HG03457 (cell line): ENCODE results near the gene AGAP4.
"Not testable (repeated sequence)": the region's sequence is repeated elsewhere in the genome, so short reads cannot be mapped to it uniquely, and the experiment has no call there.

ENCODE experiments used
- ATAC-seq: cut with Tn5 transposase; IDR thresholded peaks from one replicate; pipeline ENCODE4 v1.9.1; 2021; ENCODE audit warnings: moderate number of reproducible peaks; ENCODE audit not compliant: unreplicated experiment

The AGAP4 gene

GRCh38 chr10:45794761-45795160 is 52.5 kb downstream of the AGAP4 start:
- ATAC-seq = not testable (repeated sequence)

GRCh38 chr10:45790694-45791426 is 56.4 kb downstream of the AGAP4 start:
- not testable (repeated sequence) for ATAC-seq

GRCh38 chr10:45789991-45790390 is 57.3 kb downstream of the AGAP4 start:
- not testable (repeated sequence) for ATAC-seq

GRCh38 chr10:45787212-45787741 is 60.0 kb downstream of the AGAP4 start:
- not testable (repeated sequence) for ATAC-seq

- not testable (repeated sequence) for ATAC-seq
Measured at GRCh38 chr10:45786217-45786616, 61.1 kb downstream of the AGAP4 start.
